Omental fat pad (tissue), 4 donors: ENCODE measurements around the gene TTC7B. TPM values are rescaled to one million over a fixed set of nuclear protein-coding genes. Genes with fewer than 3 reads are reported as not detected.

Experiments used
- ATAC-seq: fragments of 150-250 bp; one replicate; pipeline ENCODE4 v1.9.1; 2016; ENCODE audit warnings: mild to moderate bottlenecking, moderate library complexity; ENCODE audit not compliant: low FRiP score
- DNase-seq: peaks from one replicate; pipeline ENCODE4 v3.0.0-alpha.2; 2019; ENCODE audit warnings: low spot score
- total RNA-seq, 4 donors: library from RNA; depleted of rRNA; stranded (reverse); fragments of >200 nt; gene quantifications; one replicate each; pipeline ENCODE4 v1.1.0, GENCODE V29; 2016
- TF ChIP-seq, protein P1 (sequence below), 3 donors: fragments of 450-650 bp; IDR thresholded peaks; one replicate each; pipeline ENCODE4 v1.5.1; 2016 to 2017; ENCODE audit warnings: antibody characterized with exemption in 3 of 3, mild to moderate bottlenecking in 3 of 3, moderate library complexity in 2 of 3

Gene TTC7B
- total RNA-seq, 4 donors from 2014 or later: 31.9 to 56.3 (median 38.4) TPM

DNA sequence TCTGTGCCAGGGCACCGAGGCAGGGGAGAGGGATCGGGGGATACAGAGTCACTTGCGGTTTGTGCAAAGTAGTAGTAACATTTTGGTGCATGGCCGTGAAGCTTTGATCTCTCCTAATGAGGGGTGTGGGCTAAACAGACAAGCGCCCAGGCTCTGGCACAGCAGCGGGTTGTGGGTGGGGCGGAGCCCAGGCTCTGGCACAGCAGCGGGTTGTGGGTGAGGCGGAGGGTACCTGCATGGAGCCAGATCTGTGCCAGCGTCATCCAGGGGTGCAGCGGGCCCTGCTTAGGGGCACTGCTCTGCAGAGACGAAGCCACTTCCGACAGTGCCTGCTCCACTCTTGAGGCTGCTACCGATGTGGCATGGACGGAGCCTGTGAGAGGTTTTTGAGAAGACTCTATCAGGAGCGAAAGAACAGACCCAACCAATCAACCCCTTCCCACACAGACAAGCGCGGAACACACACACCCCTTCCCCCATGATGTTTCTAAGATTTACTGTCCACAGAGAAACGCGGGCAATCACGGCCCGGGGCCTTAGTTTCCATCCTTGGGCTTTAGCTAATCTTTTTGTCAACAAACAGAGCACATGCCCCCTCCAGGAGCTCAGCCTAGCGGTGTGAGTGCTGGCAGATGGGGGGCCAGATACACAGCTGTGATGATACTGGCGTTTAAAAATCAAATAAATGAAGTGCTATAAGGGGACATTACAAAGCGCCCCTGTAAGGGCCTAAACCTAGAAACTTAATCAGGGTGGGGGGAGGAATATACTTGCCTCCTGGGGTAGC lies 222.8 kb downstream of the TTC7B start:
- TF ChIP-seq, protein P1, sequence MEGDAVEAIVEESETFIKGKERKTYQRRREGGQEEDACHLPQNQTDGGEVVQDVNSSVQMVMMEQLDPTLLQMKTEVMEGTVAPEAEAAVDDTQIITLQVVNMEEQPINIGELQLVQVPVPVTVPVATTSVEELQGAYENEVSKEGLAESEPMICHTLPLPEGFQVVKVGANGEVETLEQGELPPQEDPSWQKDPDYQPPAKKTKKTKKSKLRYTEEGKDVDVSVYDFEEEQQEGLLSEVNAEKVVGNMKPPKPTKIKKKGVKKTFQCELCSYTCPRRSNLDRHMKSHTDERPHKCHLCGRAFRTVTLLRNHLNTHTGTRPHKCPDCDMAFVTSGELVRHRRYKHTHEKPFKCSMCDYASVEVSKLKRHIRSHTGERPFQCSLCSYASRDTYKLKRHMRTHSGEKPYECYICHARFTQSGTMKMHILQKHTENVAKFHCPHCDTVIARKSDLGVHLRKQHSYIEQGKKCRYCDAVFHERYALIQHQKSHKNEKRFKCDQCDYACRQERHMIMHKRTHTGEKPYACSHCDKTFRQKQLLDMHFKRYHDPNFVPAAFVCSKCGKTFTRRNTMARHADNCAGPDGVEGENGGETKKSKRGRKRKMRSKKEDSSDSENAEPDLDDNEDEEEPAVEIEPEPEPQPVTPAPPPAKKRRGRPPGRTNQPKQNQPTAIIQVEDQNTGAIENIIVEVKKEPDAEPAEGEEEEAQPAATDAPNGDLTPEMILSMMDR (IDR thresholded peaks at IDR 0.05): no peak
- DNase-seq: no peak
- no peak for ATAC-seq

DNA sequence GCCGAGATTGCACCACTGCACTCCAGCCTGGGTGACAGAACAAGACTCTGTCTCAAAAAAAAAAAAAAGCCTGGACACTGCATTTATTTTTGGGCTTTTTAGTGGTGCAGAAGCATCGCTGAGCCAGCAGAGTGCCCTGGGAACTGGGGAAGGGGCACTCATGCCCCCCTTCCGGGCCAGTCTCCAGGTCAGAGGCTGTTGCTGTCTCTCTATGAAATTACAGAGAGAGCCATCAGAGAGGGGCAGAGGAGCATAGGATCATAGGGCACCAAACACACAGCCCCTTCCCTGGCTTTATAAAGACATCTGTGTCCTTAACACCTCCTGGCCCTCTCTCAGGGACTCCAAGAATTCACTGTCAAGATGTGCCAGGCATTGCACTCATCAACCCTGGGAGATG lies 223.6 kb downstream of the TTC7B start:
- DNase-seq (no peak), ATAC-seq (no peak)
- TF ChIP-seq, protein P1 (IDR thresholded peaks at IDR 0.05): no peak

DNA sequence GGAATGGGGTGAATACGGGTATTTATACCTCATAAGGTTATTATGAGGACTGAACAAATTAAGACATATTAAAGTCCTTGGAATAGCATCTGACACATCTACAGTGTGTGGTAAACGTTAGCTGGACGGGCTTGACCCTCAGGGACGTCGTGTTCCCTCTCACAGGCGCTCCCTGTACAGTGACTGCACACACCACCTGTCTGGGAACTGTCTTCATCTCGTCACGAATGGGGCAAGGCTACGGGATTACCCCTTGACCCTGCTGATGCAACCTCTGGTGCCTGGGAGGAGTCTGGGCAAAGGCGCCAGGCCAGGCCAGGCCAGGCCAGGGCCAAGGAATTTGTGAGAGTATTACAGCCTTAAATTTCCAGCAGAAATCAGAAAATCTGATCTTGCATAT lies 228.3 kb downstream of the TTC7B start:
- ATAC-seq (no peak), DNase-seq (no peak)
- TF ChIP-seq, protein P1 (IDR thresholded peaks at IDR 0.05): no peak

DNA sequence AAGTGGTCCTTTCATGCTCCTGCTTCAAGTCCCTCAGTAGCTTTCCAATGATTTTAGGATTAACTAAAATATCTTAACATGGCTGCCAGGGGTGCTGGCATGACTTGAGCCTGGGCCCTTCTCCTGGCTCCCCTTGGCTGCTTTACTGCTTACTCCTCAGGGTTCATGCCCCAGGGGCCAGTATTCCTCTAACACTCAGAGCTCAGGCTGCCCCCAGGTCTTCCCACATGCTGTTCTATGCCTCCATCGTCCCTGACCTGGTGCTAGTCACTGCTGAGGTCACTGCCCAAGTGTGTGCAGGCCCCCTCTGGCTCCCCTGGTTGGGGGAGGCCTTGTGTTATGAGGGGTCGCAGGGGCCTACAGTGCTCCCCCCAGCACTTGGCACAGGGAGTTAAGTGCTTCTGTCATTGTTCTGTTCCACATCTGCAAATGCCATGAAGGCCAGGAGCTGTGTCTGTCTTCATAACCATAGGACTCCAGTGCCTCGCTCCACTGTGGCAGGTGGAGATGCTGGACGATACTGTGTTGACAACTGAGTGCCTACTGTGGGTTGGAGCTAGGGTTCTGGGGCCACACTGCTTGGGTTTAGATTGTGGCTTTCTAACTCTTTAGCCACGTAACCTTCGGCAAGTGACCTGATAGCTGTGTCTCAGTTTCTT lies 228.8 kb downstream of the TTC7B start:
- TF ChIP-seq, protein P1 (IDR thresholded peaks at IDR 0.05): no peak
- DNase-seq (no peak), ATAC-seq (no peak)

DNA sequence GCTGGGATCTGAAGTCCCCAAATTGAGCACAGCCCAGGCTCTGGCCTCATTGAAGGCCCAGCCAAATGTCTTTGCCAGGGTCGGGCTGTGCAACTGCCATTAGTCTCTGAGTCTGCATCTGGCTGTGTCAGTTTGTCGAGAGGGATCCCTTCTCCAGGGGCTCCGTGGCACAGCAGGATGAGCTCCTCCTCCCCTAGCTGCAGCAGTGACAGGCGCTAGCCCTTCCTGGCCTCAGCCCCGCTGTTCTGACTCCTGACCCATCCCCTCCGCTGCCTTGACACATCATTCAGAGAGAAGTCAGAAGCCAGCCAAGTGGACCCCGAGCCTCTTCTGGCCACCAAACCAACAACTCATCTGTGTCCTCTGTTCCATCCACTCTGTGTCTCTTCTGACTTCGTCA lies 231.1 kb downstream of the TTC7B start:
- DNase-seq: no peak
- ATAC-seq: no peak
- TF ChIP-seq, protein P1 (IDR thresholded peaks at IDR 0.05): no peak

DNA sequence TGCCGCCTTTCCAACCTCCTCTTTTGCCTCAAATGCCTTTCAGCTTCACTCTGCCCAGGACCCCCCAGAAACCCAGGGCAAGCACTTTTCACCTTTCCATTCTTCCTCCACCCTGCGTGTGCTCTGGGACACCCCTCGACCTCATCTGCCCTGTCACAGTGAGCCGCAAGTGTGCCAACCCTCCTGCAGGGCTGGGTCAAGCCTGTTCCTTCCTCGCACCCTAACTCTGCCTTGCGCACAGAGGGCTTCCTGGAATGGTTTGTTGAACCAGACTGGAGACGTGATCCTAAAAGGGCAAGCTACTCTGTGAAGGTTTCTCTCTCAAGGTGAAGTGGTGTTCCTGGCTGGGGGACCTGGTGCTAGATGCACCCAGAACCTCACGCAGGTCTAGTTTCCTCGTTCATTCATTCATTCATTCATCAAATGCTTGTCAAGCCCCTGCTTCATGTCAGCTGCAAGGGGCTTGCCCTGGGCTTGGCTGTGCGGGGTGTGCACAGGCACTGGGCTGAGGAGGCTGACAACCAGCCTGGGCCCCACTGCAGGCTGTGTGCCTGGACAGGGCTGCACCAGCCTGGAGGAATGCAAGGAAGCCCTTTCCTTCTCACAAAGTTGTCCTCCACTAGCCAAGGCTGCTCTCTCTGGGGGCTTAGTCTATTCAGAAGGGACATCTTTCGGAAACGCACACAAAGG lies 232.2 kb downstream of the TTC7B start:
- ATAC-seq (no peak), DNase-seq (no peak)
- TF ChIP-seq, protein P1 (IDR thresholded peaks at IDR 0.05): no peak
